GM19438 (cell line): Measurements from ENCODE around the gene LPGAT1.
A peak's percentile ranks its signal among the peaks of the same experiment; 100 is the strongest.
"Not testable (repeated sequence)": the region's sequence is repeated elsewhere in the genome, so short reads cannot be mapped to it uniquely, and the experiment has no call there.

ENCODE experiments used
- ATAC-seq: cut with Tn5 transposase; IDR thresholded peaks from one replicate; pipeline ENCODE4 v1.9.1; 2021; ENCODE audit warnings: low read depth; ENCODE audit not compliant: unreplicated experiment

Gene LPGAT1

GRCh38 chr1:211736351-211736915 is 94.1 kb downstream of the LPGAT1 start:
- no peak for ATAC-seq

- no peak for ATAC-seq
These were observed 95.1 kb downstream of the LPGAT1 start for GRCh38 chr1:211735208-211736170.

- no peak for ATAC-seq
These were observed 95.8 kb downstream of the LPGAT1 start for GRCh38 chr1:211734791-211735190.

GRCh38 chr1:211734359-211734758 is 96.2 kb downstream of the LPGAT1 start:
- ATAC-seq = no peak

- peak; percentile 85 for ATAC-seq
These were observed 98.1 kb downstream of the LPGAT1 start for GRCh38 chr1:211732293-211732980.

GRCh38 chr1:211731456-211732292 is 98.9 kb downstream of the LPGAT1 start:
- ATAC-seq = peak; percentile 22

GRCh38 chr1:211730347-211730746 is 100.2 kb downstream of the LPGAT1 start:
- ATAC-seq = no peak

GRCh38 chr1:211729238-211729637 is 101.3 kb downstream of the LPGAT1 start:
- no peak for ATAC-seq

- ATAC-seq = no peak
These were observed 104.0 kb downstream of the LPGAT1 start for GRCh38 chr1:211726467-211726995.

GRCh38 chr1:211724687-211725196 is 105.8 kb downstream of the LPGAT1 start:
- ATAC-seq = no peak

GRCh38 chr1:211723273-211723672 is 107.3 kb downstream of the LPGAT1 start:
- no peak for ATAC-seq

GRCh38 chr1:211722277-211723175 is 108.0 kb downstream of the LPGAT1 start:
- no peak for ATAC-seq

GRCh38 chr1:211716555-211716954 is 114.0 kb downstream of the LPGAT1 start:
- ATAC-seq = not testable (repeated sequence)

- ATAC-seq = no peak
These were observed 114.6 kb downstream of the LPGAT1 start for GRCh38 chr1:211715971-211716370.

GRCh38 chr1:211714154-211714553 is 116.4 kb downstream of the LPGAT1 start:
- no peak for ATAC-seq

- no peak for ATAC-seq
These were observed 117.3 kb downstream of the LPGAT1 start for GRCh38 chr1:211713231-211713630.

- no peak for ATAC-seq
These were observed 119.3 kb downstream of the LPGAT1 start for GRCh38 chr1:211711315-211711705.

GRCh38 chr1:211710566-211711314 is 119.8 kb downstream of the LPGAT1 start:
- ATAC-seq = no peak
